BLaER1 (cell line): Measurements from ENCODE around the gene FLRT2.

Experiments
- H3K27ac ChIP-seq: shearing (Covaris generic); formaldehyde crosslinking; 2 replicates; pipeline ENCODE4 v1.8.1; 2022
- H3K27me3 ChIP-seq: shearing (Covaris generic); formaldehyde crosslinking; 2 replicates; pipeline ENCODE4 v1.8.1; 2022
- H3K36me3 ChIP-seq: shearing (Covaris generic); formaldehyde crosslinking; 2 replicates; pipeline ENCODE4 v1.8.1; 2022
- H3K4me1 ChIP-seq: shearing (Covaris generic); formaldehyde crosslinking; 2 replicates; pipeline ENCODE4 v1.8.1; 2022
- H3K4me2 ChIP-seq: shearing (Covaris generic); formaldehyde crosslinking; 2 replicates; pipeline ENCODE4 v1.8.1; 2022
- H3K4me3 ChIP-seq: shearing (Covaris generic); formaldehyde crosslinking; 2 replicates; pipeline ENCODE4 v1.8.1; 2022
- H3K9ac ChIP-seq: shearing (Covaris generic); formaldehyde crosslinking; 2 replicates; pipeline ENCODE4 v1.8.1; 2022
- H3K9me3 ChIP-seq: shearing (Covaris generic); formaldehyde crosslinking; 2 replicates; pipeline ENCODE4 v1.8.1; 2022
- H4K20me1 ChIP-seq: shearing (Covaris generic); formaldehyde crosslinking; 2 replicates; pipeline ENCODE4 v1.8.1; 2022
- Cebpa-rat ChIP-seq: shearing (Covaris generic); IDR thresholded peaks from 2 replicates; pipeline ENCODE4 v1.8.1; 2022

The FLRT2 gene

DNA sequence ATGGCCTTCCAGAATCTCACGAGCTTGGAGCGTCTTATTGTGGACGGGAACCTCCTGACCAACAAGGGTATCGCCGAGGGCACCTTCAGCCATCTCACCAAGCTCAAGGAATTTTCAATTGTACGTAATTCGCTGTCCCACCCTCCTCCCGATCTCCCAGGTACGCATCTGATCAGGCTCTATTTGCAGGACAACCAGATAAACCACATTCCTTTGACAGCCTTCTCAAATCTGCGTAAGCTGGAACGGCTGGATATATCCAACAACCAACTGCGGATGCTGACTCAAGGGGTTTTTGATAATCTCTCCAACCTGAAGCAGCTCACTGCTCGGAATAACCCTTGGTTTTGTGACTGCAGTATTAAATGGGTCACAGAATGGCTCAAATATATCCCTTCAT is 92.2 kb downstream of the FLRT2 start:
- no peak overlapping the region for H3K4me3 ChIP-seq
- H3K9me3 ChIP-seq, result no peaks in the 10 kb centered on the region
- no peak overlapping the region for H3K4me2 ChIP-seq
- no peaks in the 10 kb centered on the region for H3K36me3 ChIP-seq
- H3K27ac ChIP-seq, result no peak overlapping the region
- no peaks in the 10 kb centered on the region for H3K4me1 ChIP-seq
- no peaks in the 10 kb centered on the region for H3K27me3 ChIP-seq
- TF ChIP-seq Cebpa-rat, result no peak
- no peak overlapping the region for H3K9ac ChIP-seq
- H4K20me1 ChIP-seq, result no peaks in the 10 kb centered on the region

DNA sequence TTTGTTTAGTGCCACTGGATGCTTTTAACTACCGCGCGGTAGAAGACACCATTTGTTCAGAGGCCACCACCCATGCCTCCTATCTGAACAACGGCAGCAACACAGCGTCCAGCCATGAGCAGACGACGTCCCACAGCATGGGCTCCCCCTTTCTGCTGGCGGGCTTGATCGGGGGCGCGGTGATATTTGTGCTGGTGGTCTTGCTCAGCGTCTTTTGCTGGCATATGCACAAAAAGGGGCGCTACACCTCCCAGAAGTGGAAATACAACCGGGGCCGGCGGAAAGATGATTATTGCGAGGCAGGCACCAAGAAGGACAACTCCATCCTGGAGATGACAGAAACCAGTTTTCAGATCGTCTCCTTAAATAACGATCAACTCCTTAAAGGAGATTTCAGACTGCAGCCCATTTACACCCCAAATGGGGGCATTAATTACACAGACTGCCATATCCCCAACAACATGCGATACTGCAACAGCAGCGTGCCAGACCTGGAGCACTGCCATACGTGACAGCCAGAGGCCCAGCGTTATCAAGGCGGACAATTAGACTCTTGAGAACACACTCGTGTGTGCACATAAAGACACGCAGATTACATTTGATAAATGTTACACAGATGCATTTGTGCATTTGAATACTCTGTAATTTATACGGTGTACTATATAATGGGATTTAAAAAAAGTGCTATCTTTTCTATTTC is 93.2 kb downstream of the FLRT2 start:
- H3K4me3 ChIP-seq, result no peak overlapping the region
- H3K4me2 ChIP-seq, result no peak overlapping the region
- H3K36me3 ChIP-seq, result no peaks in the 10 kb centered on the region
- H4K20me1 ChIP-seq, result no peaks in the 10 kb centered on the region
- no peaks in the 10 kb centered on the region for H3K9me3 ChIP-seq
- no peak overlapping the region for H3K27ac ChIP-seq
- TF ChIP-seq Cebpa-rat, result no peak
- H3K4me1 ChIP-seq, result no peaks in the 10 kb centered on the region
- H3K27me3 ChIP-seq, result no peaks in the 10 kb centered on the region
- no peak overlapping the region for H3K9ac ChIP-seq

DNA sequence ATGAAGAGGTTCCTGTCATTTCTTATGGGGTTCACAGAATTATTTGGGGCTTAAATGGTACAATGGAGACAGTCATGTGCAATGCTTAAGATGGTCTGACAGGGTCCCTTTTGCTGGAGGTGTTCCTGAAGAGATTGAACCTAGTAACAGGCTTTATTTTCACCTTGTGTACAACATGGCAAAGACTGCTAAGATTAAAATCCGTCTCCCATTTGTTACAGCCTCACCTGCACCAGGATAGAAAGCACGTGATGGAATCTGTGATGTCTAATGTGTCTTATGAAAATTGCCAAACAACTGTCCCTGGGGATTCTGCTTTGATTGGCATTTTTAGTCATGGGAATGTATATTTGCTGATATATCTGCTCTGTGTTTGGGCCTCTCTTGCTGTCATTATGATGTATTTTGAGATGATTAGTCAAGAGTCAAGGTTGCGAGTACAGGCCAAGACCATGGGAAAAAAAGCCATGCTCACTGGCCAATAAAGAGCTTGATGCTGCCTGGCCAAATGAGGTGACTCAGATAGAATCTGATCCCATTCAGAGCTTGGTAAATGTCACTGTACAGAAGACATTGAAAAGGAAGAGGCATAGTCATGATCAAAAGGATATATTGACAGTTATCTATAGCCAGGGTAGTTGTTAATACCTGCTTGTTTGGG is 96.1 kb downstream of the FLRT2 start:
- H4K20me1 ChIP-seq, result no peaks in the 10 kb centered on the region
- no peaks in the 10 kb centered on the region for H3K9me3 ChIP-seq
- no peak overlapping the region for H3K4me3 ChIP-seq
- no peak overlapping the region for H3K4me2 ChIP-seq
- no peaks in the 10 kb centered on the region for H3K27me3 ChIP-seq
- TF ChIP-seq Cebpa-rat, result no peak
- no peaks in the 10 kb centered on the region for H3K4me1 ChIP-seq
- no peak overlapping the region for H3K9ac ChIP-seq
- no peaks in the 10 kb centered on the region for H3K36me3 ChIP-seq
- no peak overlapping the region for H3K27ac ChIP-seq

DNA sequence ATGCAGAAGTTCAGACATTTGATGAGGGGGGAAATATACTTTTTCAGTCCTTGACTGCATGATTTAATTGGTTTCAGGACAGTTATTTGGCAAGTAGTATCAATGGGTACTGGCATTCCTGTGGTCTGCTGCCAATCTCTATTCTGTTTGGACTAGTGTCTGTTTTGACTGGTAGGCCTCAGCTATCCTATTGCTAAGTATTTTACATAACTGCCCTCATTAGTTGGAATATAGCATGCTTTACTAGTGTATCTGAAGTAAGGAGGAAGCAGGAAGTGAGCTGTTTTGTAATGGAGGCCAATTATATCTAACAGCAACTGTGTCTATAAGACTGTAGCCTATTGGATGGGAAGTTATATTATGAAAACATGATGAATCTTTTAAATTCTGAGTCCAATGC is 104.3 kb downstream of the FLRT2 start:
- no peak for TF ChIP-seq Cebpa-rat
- no peaks in the 10 kb centered on the region for H3K9me3 ChIP-seq
- H3K9ac ChIP-seq, result no peak overlapping the region
- no peaks in the 10 kb centered on the region for H3K4me1 ChIP-seq
- no peak overlapping the region for H3K27ac ChIP-seq
- no peaks in the 10 kb centered on the region for H4K20me1 ChIP-seq
- H3K4me3 ChIP-seq, result no peak overlapping the region
- H3K36me3 ChIP-seq, result no peaks in the 10 kb centered on the region
- H3K27me3 ChIP-seq, result no peaks in the 10 kb centered on the region
- no peak overlapping the region for H3K4me2 ChIP-seq

DNA sequence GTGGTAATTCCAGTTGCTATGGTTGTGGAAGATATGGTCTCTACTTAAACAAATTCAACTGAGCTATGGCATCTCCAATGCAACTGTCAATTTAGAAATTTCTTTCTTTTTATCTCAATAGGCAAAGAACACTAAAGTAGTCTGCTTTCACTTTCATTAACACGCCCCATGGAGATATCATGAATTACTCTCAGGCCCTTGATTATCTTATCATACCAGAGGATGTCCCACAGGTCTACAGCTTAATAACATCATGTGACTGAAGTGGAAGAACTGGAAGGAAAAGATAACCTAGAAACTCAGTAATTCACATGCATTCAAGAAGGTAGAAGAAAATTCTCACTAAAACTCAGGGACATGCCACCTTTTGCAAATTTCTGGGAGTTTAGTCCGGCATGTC is 114.3 kb downstream of the FLRT2 start:
- Histone ChIP-seq H3K4me2 (no peak overlapping the region), H3K9ac (no peak overlapping the region), H3K9me3 (no peaks in the 10 kb centered on the region), H3K4me3 (no peak overlapping the region), H3K27me3 (no peaks in the 10 kb centered on the region), H3K27ac (no peak overlapping the region), H3K4me1 (no peaks in the 10 kb centered on the region), H3K36me3 (no peaks in the 10 kb centered on the region), H4K20me1 (no peaks in the 10 kb centered on the region)
- TF ChIP-seq Cebpa-rat, result no peak

DNA sequence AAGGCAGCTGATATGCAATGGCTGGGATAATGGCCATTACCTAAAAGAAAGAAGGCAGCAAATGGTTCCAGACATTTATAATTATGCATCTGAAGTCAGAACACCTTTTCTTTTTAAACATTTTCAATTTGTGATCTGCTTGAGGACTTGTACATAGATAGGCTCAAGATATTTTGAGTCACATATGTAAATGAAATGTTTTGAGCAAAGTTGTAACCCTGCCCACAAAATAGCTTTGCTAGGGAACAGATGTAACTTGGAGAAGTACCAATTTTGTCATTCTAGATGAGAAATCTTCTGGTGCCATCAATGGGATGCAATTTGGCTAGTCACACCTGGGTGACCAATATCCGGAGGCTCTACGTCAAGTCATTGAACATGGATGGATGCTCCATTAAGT is 123.1 kb downstream of the FLRT2 start:
- Histone ChIP-seq H3K9me3 (no peaks in the 10 kb centered on the region), H3K4me2 (no peak overlapping the region), H3K4me3 (no peak overlapping the region), H4K20me1 (no peaks in the 10 kb centered on the region), H3K9ac (no peak overlapping the region), H3K27ac (no peak overlapping the region), H3K4me1 (no peaks in the 10 kb centered on the region), H3K36me3 (no peaks in the 10 kb centered on the region), H3K27me3 (no peaks in the 10 kb centered on the region)
- no peak for TF ChIP-seq Cebpa-rat

- Histone ChIP-seq H3K4me3 (no peak overlapping the region), H3K36me3 (no peaks in the 10 kb centered on the region), H4K20me1 (no peaks in the 10 kb centered on the region), H3K27me3 (no peaks in the 10 kb centered on the region), H3K9me3 (no peaks in the 10 kb centered on the region), H3K27ac (no peak overlapping the region), H3K4me1 (no peaks in the 10 kb centered on the region), H3K9ac (no peak overlapping the region), H3K4me2 (no peak overlapping the region)
- no peak for TF ChIP-seq Cebpa-rat
Measured at GRCh38 chr14:85660243-85660922, 130.4 kb downstream of the FLRT2 start.

DNA sequence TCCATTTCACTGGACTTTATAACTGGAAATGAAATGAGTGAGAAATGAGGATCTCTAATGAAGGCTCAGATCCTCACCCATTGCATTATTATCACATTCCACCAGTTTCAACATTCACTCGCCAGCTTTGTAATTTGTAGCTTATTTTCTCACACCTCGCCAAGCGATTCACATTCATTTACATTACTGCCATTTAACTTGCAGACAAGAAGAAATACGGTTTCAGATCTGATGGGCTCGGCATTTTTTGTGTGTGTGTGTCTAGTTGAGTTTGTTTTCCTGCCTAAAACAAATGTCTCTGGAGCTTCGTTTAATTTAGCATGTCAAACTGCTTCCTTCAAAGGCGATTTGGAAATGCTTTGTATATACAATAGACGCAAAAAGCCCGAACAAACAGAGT is 132.2 kb downstream of the FLRT2 start:
- no peak overlapping the region for H3K4me3 ChIP-seq
- H3K36me3 ChIP-seq, result no peaks in the 10 kb centered on the region
- H3K27ac ChIP-seq, result no peak overlapping the region
- no peaks in the 10 kb centered on the region for H3K9me3 ChIP-seq
- no peak overlapping the region for H3K9ac ChIP-seq
- TF ChIP-seq Cebpa-rat, result no peak
- H3K27me3 ChIP-seq, result no peaks in the 10 kb centered on the region
- no peaks in the 10 kb centered on the region for H3K4me1 ChIP-seq
- H3K4me2 ChIP-seq, result no peak overlapping the region
- no peaks in the 10 kb centered on the region for H4K20me1 ChIP-seq

DNA sequence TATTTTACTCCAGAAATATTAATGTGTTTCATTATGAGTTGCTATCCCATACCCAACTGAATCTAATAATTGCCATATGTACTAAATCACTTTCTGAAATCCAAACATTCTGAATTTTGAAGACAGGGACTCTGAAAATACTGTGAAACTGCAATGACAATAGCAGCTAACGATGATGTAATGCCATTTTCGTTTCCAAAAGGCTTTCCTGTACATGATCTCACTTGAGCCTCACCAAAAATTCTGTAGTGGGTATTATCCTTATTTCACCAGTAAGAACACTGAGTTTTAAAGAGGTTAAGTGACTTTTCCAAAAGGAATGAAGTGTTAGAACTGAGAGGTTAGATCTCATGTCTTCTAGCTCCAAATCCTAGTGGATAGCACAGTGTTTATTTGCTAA is 133.3 kb downstream of the FLRT2 start:
- Histone ChIP-seq H3K4me2 (no peak overlapping the region), H3K27ac (no peak overlapping the region), H3K9ac (no peak overlapping the region), H3K36me3 (no peaks in the 10 kb centered on the region), H3K9me3 (no peaks in the 10 kb centered on the region), H4K20me1 (no peaks in the 10 kb centered on the region), H3K27me3 (no peaks in the 10 kb centered on the region), H3K4me3 (no peak overlapping the region), H3K4me1 (no peaks in the 10 kb centered on the region)
- no peak for TF ChIP-seq Cebpa-rat

GRCh38 chr14:85663667-85664066 is 133.7 kb downstream of the FLRT2 start:
- no peaks in the 10 kb centered on the region for H4K20me1 ChIP-seq
- H3K9ac ChIP-seq, result no peak overlapping the region
- H3K9me3 ChIP-seq, result no peaks in the 10 kb centered on the region
- no peaks in the 10 kb centered on the region for H3K27me3 ChIP-seq
- no peak overlapping the region for H3K27ac ChIP-seq
- H3K36me3 ChIP-seq, result no peaks in the 10 kb centered on the region
- H3K4me1 ChIP-seq, result no peaks in the 10 kb centered on the region
- no peak overlapping the region for H3K4me3 ChIP-seq
- TF ChIP-seq Cebpa-rat, result no peak
- H3K4me2 ChIP-seq, result no peak overlapping the region
